GM11168 (cell line): ENCODE results near the gene ANKRD44.
"Not testable (repeated sequence)": the region's sequence is repeated elsewhere in the genome, so short reads cannot be mapped to it uniquely, and the experiment has no call there.

Experiments
- in situ Hi-C: fragments of 300-500 bp; cut with MboI; formaldehyde crosslinking; loops from one replicate; pipeline ENCODE4 v1.12.0; 2022; ENCODE audit warnings: low sequenced_read_pairs; ENCODE audit not compliant: unreplicated experiment

Gene ANKRD44

DNA sequence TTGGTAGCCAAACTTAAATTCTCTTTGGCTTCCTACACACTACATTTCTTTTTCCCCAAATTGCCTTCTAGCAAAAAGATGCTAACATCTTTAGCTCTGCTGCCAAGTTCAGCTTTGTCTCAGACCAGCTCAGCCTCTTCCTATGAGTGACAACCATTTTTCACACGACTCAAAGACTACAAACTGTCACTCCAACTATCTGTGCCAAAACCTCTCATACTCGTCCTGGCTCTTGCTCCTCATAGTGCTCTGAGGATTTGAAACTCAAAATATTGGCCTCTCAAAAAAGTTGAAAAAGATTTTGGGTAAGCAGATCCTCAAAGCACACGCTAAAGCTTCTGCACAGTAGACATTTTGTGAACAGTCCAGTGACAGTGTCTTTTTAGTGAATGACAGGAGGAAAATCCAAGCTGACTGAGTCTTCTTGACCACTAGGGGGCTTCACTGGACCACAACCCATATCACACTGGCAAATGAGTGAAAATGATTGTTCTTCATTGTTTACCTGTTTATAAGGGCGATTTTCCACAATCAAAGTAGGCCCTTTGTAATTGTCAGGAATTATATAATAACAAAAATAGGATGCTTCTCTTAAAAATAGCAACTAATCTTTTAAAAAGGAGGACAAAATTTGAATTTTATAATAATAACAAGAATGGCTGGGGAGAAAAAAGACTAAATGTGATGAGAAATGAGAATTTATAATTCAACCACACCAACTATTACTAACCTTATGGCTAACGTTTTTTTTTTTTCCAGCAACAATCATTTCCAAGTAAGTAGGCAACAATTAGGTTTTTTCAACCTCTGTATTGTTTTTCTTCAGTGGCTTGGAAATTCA is 298.6 kb downstream of the ANKRD44 start:
- in situ Hi-C loops: no loop called here

DNA sequence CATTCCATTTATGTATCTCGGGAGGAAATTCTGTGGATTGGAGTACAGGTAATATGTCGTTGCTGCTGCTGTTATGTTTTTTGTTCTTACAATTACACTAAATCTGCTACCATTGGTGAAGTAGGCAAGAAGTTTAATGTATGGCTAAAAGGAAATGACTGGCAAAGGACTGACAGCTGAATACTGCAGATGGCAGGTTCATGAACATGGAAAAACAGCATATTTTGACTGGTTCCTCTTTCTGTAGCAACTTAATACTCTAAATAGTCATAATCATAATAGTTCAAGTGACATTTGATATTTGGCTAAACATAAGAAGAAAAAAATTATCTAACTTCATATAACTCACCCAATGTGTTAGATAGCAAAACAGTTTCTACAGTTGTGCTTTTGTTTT is 299.6 kb downstream of the ANKRD44 start:
- in situ Hi-C loops: no loop called here

DNA sequence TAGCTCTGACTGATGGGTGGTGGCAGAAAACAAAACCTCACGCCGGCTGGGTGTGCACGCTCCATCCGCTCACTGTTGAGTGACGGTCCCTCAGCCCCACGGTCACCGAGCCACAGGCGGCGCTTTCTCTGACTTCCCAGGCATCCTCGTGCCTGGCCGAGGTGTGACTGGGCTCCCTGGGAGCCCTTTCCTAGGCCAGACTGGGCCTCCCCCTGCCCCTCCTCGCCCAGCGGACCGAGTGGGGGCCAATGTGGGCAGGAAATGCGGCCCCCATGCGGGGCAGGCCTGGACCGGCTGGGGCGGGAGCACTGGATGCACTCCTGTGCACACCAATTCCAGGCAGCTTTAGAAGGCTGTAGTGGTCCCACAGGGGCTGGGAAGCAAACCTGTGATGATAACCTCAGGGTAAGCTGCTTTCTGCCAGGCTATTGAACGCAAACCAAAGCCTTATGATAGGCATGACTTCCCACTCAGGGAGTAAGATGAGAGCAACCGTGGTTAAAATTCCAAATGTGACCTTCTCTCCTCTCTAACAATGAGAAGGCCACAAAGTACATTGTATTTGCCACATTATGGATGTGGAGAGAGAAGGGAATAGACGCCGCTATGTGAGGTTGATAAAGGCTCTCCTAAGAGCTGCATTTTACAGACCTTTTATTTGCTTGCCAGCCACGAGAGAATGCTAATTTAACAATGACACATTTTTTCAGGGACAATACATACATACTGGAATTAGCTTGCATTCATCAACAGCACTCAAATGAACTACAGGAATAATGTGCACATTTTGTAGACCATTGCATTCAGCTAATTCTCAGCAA is 300.2 kb downstream of the ANKRD44 start:
- in situ Hi-C loops: no loop called here

DNA sequence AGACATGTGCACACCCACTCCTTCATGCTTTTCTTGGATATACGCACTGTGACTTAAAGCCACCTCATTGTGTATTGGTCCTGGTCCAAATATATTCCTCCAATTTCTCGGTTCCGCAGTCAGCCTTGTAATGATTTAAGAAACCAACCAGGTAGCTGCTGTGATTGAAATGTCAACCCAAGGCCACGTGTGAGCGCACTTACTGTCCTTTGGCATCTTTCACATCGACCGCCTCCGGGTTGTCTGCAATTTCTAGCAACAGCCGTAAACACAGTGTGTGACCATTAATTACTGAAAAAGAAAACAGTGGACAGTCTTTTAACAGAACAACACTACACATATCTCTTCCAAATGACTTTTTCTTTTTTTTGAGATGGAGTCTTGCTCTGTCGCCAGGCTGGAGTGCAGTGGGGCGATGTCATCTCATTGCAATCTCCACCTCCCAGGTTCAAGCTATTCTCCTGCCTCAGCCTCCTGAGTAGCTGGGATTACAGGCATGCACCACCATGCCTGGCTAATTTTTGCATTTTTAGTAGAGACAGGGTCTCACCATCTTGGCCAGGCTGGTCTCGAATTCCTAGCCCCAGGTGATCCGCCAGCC is 301.7 kb downstream of the ANKRD44 start:
- in situ Hi-C loops: not testable (repeated sequence)

DNA sequence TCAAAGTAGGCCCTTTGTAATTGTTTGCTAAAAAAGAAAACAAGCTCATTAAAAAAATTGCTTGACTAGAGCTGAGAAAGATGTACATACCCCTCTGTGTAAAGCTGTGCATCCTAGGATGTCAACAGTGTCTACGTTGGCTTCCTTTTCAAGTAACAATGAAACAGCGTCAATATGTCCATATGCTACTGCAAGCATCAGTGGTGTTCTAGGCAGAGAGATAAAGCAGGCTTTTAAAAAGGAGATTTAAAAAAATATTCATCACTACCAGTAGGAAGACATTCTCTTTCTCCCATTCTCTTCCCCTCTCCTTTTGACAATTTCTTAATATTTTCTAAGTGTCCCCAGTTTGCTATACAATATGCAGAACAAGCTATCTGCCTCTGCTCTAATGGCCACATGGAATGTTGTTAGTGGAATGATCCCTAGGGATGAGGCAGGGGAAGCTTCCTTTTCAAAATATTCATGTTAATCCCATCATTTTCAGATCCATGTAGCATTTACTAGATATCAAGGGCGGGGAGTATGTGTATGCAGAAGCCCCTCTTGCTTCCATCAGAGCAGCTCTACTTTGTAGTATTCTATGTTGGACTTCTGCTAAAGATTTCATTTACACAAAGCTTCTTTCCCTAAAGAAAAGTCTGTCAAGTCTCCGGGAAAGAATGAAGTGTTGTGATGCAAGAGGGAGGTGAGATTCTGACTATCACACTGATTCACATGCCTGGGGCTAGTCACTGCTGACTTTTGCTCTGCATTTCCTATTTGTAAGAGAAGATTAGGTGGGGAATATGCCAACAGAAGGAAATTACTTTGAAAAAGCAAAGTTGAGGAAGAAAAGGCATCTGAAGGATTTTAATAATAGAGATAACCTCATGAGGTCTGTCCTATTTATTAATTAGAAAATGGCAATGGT is 302.6 kb downstream of the ANKRD44 start:
- in situ Hi-C loops: no loop called here

DNA sequence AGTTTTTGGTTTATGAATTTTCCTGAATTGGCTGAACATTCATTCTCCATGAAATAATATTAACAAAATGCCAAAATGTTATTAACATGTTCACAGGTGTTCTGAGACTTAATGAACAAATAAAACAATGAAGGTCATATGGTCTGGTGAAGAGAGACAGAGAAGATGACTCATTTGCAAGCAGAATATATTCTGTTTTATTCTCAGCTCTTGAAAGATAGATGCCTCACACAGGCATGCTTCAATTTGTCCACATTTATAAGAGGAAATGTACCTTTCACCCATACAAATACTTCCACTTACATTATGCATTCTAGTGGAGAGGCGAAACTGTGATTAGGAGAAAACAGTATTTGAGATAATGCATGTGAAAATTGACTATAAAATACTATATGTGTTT is 308.7 kb downstream of the ANKRD44 start:
- in situ Hi-C loops: no loop called here

DNA sequence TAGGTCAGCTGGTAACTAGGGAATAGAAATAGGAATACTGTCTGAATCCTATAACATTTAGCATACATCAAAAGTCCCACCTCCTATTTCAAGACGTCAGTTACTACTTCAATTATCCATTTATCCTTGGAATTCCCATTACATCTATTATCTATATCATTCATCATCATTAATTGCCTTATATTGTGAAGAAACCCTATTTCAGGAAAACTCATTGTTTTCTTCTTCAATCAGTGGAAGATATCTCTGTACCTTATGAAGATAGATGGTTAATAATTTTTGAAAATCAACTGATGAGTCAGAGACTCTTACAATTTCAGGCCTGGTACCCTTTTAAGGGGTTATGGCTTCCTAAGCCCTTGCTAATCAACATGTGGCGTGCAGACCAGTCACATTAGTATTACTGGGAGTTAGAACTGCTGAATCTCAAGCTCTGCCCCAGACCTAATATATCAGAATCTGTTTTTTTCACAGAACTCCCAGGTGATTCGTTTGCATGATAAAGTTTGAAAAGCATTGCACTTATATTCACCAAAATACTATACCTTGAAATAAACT is 314.7 kb downstream of the ANKRD44 start:
- in situ Hi-C loops: no loop called here

DNA sequence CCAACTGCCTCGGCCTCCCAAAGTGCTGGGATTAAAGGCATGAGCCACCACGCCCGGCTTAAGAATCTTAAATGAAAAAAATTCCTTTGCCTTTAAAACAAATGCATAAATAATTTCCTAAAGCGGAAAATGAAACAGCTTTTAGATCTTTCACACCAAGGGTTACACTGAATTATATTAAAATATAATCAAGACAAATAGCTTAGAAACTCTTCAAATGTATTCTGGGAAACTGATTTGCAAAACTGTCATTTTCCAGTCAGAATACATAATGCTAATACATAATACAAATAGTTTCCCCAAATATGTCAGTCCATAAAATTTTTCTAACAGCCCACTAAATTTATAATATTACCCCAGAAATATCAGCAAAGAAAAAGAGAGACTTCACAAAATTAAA is 315.8 kb downstream of the ANKRD44 start:
- in situ Hi-C loops: no loop called here

DNA sequence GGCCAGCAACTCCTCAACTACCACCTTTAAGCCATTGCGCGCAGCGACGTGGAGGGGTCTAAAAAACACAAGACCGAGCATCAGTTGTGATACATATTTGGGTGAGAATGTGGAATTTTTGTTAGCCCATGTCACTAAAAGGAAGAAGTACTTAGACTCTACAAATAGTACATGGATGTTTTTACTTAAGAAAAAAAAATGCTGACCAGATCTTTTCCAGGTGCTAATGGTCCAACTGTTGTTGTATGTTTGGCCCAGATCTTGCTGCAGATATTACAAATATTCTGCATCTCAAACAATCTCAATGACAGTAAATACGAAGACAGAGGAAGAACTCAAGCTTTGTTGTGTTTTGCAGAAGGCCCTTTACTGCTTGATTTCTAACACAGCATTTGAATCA is 317.0 kb downstream of the ANKRD44 start:
- in situ Hi-C loops: no loop called here

DNA sequence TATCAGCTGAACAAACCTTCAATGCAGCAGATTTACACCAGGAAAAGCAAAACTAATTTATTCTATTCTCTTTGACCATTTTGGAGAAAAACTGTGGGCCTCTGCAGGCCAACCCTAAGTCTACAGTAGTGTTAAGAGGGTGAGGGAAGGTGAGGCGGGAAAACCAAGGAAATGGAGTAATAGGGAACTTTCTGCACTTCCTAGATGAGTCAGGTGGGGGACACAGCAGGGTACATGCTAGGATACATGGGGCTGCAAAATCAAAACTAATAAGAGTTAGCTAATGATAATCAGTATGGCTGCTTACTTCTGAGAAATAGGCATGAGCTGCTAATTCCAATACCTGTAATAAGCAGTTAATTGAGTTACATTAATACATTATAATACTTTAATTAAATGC is 318.1 kb downstream of the ANKRD44 start:
- in situ Hi-C loops: no loop called here

DNA sequence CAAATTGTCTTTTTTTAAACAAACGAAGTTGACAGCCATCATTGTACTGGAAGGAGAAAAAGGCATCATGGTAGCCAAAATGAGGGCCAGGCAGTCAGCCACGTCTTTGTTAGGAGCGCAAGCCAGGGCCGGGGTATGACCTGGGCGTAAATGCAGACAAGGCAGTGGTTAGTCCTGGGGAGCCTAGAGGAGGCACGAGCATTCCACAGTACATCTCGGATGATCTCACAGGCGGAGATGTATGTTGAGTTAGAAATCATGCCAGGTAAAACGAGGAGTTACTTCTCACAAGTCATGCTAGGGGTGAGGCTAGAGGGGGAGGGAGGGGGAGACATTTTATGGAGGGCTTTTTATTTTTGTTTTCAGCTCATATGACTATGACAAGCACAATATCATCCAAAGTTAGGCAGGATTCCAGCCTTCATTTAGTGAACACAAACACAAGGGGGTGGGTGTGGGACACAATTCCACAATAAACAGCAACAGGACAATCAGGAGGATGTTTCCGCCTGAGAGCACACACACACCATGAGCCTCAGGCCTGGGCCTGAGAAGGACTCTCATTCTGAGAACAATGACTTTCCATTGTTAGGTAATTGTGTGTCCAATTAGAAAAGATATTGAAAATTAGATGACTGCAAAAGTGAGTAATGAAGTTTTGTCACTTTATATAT is 319.7 kb downstream of the ANKRD44 start:
- in situ Hi-C loops: no loop called here

DNA sequence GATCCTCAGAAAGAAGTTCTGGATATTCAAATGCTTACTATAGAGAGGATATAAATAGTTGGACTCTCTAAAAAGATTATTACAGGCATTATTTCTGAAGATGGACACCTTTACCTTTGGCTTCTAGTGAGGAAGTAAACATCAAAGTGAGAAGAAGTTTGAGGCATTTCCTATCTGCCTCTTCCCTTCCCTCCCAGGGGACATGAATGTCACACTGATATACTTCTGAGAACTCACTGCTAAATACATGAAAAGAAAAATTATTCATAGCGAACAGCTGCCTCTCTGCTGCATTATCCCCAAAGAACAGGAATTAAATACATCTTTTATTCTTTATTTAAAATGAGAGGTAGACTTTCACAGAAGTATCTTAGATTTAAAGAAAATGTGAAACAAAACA is 320.5 kb downstream of the ANKRD44 start:
- in situ Hi-C loops: no loop called here

DNA sequence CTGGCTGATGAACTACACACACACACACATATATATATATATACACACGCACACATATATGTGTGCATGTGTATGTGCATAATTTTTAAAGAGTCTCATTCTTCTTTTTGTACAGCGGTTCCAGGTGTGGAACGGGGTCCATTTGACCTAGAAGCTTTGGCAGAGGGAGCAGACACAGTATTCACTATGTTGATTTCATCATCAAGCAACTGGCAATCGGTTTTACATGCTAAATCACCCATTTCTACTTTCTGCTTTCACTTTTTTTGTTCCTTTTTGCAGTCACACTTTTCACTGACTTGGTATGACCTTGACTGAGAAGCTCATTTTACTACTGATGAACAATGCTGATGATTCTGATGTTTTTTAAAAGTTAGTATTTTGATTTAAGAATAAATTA is 321.1 kb downstream of the ANKRD44 start:
- in situ Hi-C loops: no loop called here

DNA sequence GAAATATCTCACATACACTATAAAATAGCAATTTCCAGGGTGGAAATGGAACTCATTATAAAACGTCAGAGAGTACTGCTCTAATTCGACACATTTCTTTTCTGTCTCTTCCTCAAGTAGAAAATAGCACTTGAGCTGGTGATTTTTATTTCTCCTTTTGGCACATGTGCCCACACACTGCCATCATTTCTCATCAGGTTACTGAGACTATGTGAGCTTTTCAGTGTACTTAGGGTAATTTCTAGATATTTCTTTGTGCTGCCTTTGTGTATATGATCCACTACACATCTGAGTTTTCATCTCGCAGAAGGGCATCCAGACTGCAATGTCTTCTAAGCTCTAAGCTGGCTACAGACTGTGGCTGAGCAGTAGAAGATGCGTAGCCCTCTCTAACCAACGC is 321.9 kb downstream of the ANKRD44 start:
- in situ Hi-C loops: no loop called here

DNA sequence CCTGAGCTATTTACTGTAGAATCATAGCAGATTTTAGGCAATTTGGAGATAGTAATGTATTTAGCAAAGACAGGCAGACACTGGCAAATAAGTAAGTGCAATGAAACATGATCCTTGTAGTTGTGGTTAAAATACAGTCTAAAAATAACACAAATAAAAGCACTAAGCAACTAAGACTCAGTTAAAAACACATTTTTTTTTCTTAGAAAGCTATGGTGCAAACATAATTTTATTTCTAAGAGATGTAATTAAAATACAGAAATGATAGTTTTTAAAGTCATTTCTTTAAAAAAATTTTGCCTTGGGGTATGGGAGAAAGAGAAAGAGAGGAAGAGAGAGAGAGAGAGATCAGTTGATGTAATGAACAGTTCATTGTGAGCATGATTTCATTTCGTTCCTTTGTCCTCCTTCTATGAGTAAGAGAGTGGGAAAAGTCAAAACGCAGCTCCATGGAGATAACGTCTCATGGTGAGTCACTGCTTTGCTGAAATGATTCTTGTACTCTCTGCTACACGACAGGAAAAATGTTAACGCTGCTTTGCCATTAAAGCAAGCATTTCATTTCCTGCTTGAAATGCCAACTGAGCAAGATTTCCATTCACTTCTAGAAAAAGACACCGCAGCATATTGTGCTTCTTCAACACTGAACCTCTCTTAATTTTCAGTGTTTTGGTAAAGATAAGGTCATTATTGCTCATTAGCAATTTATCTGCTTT is 322.8 kb downstream of the ANKRD44 start:
- in situ Hi-C loops: no loop called here

DNA sequence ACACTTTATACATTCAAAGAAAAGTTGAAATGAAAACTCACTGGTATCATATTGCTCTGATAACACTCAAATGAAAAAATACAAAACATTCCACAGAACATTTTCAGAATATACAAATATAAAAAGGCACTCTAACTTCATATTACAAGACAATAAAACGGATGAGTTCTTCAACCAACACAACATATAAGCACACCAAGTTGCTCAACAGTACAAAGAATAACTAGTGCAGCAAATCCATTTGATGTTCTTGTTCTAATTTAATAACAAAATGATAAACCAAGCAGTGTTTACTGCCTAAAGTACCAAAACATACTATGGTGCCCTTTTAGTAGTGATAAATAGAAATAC is 323.3 kb downstream of the ANKRD44 start:
- in situ Hi-C loops: no loop called here

DNA sequence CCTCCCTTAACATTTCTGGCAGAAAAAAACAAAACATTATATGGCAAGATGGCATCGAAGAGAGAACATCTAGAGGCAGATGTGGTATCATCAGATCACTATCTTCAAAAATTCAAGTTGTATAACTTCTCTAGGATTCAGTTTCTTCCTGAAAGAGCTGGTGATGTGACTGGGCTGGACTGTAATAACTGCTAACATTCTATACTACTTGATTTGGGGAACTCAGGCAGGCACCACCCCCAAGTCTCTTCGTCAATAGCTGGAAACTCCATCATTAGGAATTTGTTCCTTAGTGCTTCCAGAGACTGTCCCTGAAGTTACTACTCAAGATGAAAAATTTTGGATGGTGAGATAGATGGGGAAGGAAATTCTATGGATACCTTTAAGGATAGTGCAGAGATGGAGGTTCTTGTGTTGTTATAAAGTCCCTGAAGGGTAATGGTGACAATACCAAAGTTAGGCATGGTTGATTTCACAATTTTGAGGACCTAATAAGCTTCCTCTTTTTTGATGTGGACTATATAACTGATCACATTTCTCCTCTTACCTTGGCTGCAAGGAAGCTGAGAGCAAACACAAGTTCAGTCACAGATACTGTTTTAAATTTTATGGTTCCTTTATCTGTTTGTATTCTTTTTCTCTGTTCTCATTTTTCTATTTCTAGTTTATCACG is 324.9 kb downstream of the ANKRD44 start:
- in situ Hi-C loops: no loop called here

DNA sequence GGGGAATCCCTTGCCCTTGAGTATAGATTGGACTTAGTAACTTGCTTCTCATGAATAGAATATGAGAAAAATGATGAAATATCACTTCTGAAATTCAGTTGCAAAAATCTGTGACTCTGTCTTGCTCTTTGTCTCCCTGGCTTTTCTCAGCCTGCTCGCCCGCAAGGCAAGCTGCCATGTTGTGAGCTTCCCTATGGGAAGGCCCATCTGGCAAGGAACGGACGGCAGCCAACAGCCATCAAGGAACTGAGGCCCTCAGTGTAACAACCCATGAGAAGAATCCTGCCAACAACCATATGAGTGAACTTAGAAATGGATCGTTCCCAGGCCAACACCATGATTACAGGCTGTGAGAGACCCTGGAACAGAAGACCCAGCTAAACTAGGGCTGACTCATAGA is 325.7 kb downstream of the ANKRD44 start:
- in situ Hi-C loops: no loop called here
